Measurements from ENCODE around the gene PARD3.

DNA sequence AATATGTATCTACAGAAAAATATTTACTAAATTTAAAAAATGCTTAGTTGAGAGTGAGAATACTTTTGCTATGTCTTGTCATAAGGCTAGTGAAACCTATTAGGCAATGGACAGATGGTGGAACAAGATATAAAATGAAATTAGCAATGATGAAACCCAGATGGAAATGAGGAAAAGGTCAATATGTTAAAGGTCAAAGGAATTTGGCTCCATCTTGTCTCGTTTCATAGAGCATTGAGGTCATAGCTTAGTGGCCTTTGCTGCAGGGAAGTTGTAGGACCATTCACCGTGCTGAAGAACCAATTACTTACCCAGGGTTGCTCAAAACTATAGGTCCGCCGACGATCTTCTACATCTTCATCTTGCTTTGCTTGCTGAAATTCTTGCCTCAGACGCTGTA, 683.9 kb downstream of the PARD3 start:
- TF ChIP-seq, protein P1, sequence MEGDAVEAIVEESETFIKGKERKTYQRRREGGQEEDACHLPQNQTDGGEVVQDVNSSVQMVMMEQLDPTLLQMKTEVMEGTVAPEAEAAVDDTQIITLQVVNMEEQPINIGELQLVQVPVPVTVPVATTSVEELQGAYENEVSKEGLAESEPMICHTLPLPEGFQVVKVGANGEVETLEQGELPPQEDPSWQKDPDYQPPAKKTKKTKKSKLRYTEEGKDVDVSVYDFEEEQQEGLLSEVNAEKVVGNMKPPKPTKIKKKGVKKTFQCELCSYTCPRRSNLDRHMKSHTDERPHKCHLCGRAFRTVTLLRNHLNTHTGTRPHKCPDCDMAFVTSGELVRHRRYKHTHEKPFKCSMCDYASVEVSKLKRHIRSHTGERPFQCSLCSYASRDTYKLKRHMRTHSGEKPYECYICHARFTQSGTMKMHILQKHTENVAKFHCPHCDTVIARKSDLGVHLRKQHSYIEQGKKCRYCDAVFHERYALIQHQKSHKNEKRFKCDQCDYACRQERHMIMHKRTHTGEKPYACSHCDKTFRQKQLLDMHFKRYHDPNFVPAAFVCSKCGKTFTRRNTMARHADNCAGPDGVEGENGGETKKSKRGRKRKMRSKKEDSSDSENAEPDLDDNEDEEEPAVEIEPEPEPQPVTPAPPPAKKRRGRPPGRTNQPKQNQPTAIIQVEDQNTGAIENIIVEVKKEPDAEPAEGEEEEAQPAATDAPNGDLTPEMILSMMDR (conservative IDR thresholded peaks at IDR 0.05 in 1 of 2, IDR thresholded peaks at IDR 0.05 in 1 of 2; ENCODE audit: low read depth in 1 of 2, low read length in 2 of 2), result no peak
- no peak for TF ChIP-seq EZH2 (IDR thresholded peaks at IDR 0.05; ENCODE audit: low read length, missing control alignments)

All from fibroblast of lung (primary cell).